ENCODE data around the gene SLC38A4. TPM values are rescaled to one million over a fixed set of nuclear protein-coding genes. Genes with fewer than 3 reads are reported as not detected.

SLC38A4 gene
- under 0.01 and 0.20 TPM in 2 replicates for total RNA-seq

GRCh38 chr12:46825591-46826414 is at the start of gene SLC38A4:
Gene SLC38A4 (minus strand): TSS chr12:46825997. CDS start chr12:46793071, 32,926 bp downstream.

Data from subcutaneous preadipocyte (primary cell).